GM12891 (cell line): Measurements from ENCODE around the gene FGF11.

Source experiments
- PAX5 ChIP-seq: IDR thresholded peaks from 2 replicates; pipeline ENCODE4 v1.6.1; 2011; ENCODE audit warnings: low read length, moderate library complexity, mild to moderate bottlenecking; ENCODE audit not compliant: insufficient read depth, severe bottlenecking
- POLR2A ChIP-seq: IDR thresholded peaks from 2 replicates; pipeline ENCODE4 v1.6.1; 2011; ENCODE audit warnings: low read depth, low read length, control low read depth
- POLR2AphosphoS5 ChIP-seq: IDR thresholded peaks from 2 replicates; pipeline ENCODE4 v1.6.1; 2011; ENCODE audit warnings: low read depth, low read length, control low read depth
- SPI1 ChIP-seq: IDR thresholded peaks from 2 replicates; pipeline ENCODE4 v1.6.1; 2011; ENCODE audit warnings: low read depth, low read length, control low read depth
- TAF1 ChIP-seq: IDR thresholded peaks from 2 replicates; pipeline ENCODE4 v1.6.1; 2011; ENCODE audit warnings: low read depth, low read length, control low read depth

DNA sequence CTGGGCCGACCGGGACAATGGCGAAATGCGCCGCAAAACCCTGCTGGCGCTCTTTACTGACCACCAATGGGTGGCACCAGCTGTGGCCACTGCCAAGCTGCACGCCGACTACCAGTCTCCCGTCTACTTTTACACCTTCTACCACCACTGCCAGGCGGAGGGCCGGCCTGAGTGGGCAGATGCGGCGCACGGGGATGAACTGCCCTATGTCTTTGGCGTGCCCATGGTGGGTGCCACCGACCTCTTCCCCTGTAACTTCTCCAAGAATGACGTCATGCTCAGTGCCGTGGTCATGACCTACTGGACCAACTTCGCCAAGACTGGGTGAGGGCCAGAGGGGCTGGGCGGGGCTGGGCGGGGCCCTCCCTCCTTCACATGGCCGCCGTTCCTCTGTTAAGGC lies 23.5 kb upstream of the FGF11 start:
- TF ChIP-seq POLR2A (no peak), POLR2AphosphoS5 (no peak), SPI1 (no peak), PAX5 (no peak), TAF1 (no peak)
